IMR-90 (cell line): ENCODE data around the gene RABGGTA. TPM values are rescaled to one million over a fixed set of nuclear protein-coding genes. Genes with fewer than 3 reads are reported as not detected.

Experiments
- ATAC-seq: fragments of 200-7000 bp; cut with Tn5 transposase; 2 replicates; pipeline ENCODE4 v1.9.1; 2020; ENCODE audit warnings: low read depth, mild to moderate bottlenecking, moderate library complexity
- BruUV-seq: library from RNA; stranded (reverse); fragments of 400-500 nt; replicated peaks from 2 replicates; lab custom pipeline; 2021; lab: Mats Ljungman, UMichigan
- CTCF ChIA-PET: fragments of 300-600 bp; formaldehyde crosslinking; extraction: SDS; loops from one replicate; lab custom pipeline; 2021; ENCODE audit warnings: antibody characterized with exemption; lab: Yijun Ruan, JAX
- POLR2A ChIA-PET: fragments of 300-600 bp; sonication (Branson Sonifier 250); formaldehyde crosslinking; loops from one replicate; lab custom pipeline; 2022; ENCODE audit warnings: antibody characterized with exemption; ENCODE audit not compliant: unreplicated experiment; lab: Charles Lee
- DNase-seq: peaks from one replicate; pipeline ENCODE4 v3.0.0; 2013
- H2AFZ ChIP-seq: replicated peaks from 2 replicates; pipeline ENCODE3; 2013; ENCODE audit warnings: low read length, mild to moderate bottlenecking; ENCODE audit not compliant: poor library complexity
- H2AK5ac ChIP-seq: 2 replicates; pipeline ENCODE4 v1.6.1; 2013; ENCODE audit warnings: low read depth, low read length, inconsistent platforms
- H2AK9ac ChIP-seq: replicated peaks from 2 replicates; pipeline ENCODE3; 2013; ENCODE audit warnings: mild to moderate bottlenecking, low read depth, low read length, moderate library complexity; ENCODE audit not compliant: poor library complexity
- H2BK120ac ChIP-seq: 2 replicates; pipeline ENCODE4 v1.6.1; 2013; ENCODE audit warnings: low read depth, low read length, inconsistent platforms
- H2BK15ac ChIP-seq: 3 replicates; pipeline ENCODE4 v1.6.1; 2013; ENCODE audit warnings: low read depth, low read length, inconsistent platforms
- H2BK20ac ChIP-seq: 2 replicates; pipeline ENCODE4 v1.6.1; 2013; ENCODE audit warnings: low read depth, mild to moderate bottlenecking, inconsistent platforms, low read length, moderate library complexity
- H2BK5ac ChIP-seq: 2 replicates; pipeline ENCODE4 v1.6.1; 2013; ENCODE audit warnings: mild to moderate bottlenecking, low read depth, low read length, inconsistent platforms; ENCODE audit not compliant: poor library complexity, severe bottlenecking
- H3K14ac ChIP-seq: replicated peaks from 2 replicates; pipeline ENCODE4 v1.6.1; 2013; ENCODE audit warnings: low read depth, low read length, inconsistent platforms
- H3K18ac ChIP-seq: 2 replicates; pipeline ENCODE4 v1.6.1; 2013; ENCODE audit warnings: low read depth, low read length, control low read depth
- H3K23ac ChIP-seq: 2 replicates; pipeline ENCODE4 v1.6.1; 2013; ENCODE audit warnings: low read depth, low read length, inconsistent platforms
- H3K27ac ChIP-seq: 2 replicates; pipeline ENCODE4 v1.5.1; 2013; ENCODE audit warnings: mild to moderate bottlenecking, control low read depth, low read length; ENCODE audit not compliant: insufficient read depth
- H3K27me3 ChIP-seq: 2 replicates; pipeline ENCODE4 v1.6.1; 2013; ENCODE audit warnings: low read length; ENCODE audit not compliant: control insufficient read depth, insufficient read depth
- H3K36me3 ChIP-seq: 2 replicates; pipeline ENCODE4 v1.6.1; 2013; ENCODE audit warnings: low read length, mixed read lengths; ENCODE audit not compliant: control insufficient read depth, insufficient read depth
- H3K4ac ChIP-seq: 2 replicates; pipeline ENCODE4 v1.6.1; 2013; ENCODE audit warnings: low read depth, low read length, inconsistent platforms
- H3K4me1 ChIP-seq: 2 replicates; pipeline ENCODE4 v1.6.1; 2013; ENCODE audit warnings: low read length, mixed read lengths; ENCODE audit not compliant: control insufficient read depth, insufficient read depth
- H3K4me2 ChIP-seq: 2 replicates; pipeline ENCODE4 v1.6.1; 2013; ENCODE audit warnings: low read depth, mild to moderate bottlenecking, control low read depth, low read length, moderate library complexity
- H3K4me3 ChIP-seq: 2 replicates; pipeline ENCODE4 v1.5.1; 2013; ENCODE audit warnings: low read depth, mild to moderate bottlenecking, control low read depth, low read length, moderate library complexity; ENCODE audit not compliant: insufficient read depth
- H3K56ac ChIP-seq: 2 replicates; pipeline ENCODE4 v1.6.1; 2013; ENCODE audit warnings: low read length, inconsistent platforms; ENCODE audit not compliant: insufficient read depth; ENCODE audit errors: extremely low read depth
- H3K79me1 ChIP-seq, 2 experiments: 2 replicates each; pipeline ENCODE4 v1.6.1; 2013; ENCODE audit warnings: low read length in 2 of 2, inconsistent platforms in 1 of 2, low read depth in 1 of 2
- H3K9ac ChIP-seq: 2 replicates; pipeline ENCODE4 v1.6.1; 2013; ENCODE audit warnings: low read depth, low read length, control low read depth
- H3K9me1 ChIP-seq: 2 replicates; pipeline ENCODE4 v1.6.1; 2013; ENCODE audit warnings: low read length, inconsistent platforms; ENCODE audit not compliant: insufficient read depth
- H3K9me3 ChIP-seq: 2 replicates; pipeline ENCODE4 v1.6.1; 2013; ENCODE audit warnings: low read length; ENCODE audit not compliant: control insufficient read depth, insufficient read depth
- H4K20me1 ChIP-seq: 2 replicates; pipeline ENCODE4 v1.6.1; 2013; ENCODE audit warnings: low read length, inconsistent platforms; ENCODE audit not compliant: insufficient read depth
- H4K5ac ChIP-seq: 2 replicates; pipeline ENCODE4 v1.6.1; 2013; ENCODE audit warnings: mild to moderate bottlenecking, low read depth, low read length, control low read depth
- H4K8ac ChIP-seq, 2 experiments: 2 replicates each; pipeline ENCODE4 v1.6.1; 2013; ENCODE audit warnings: low read depth in 2 of 2, low read length in 2 of 2, control low read depth in 1 of 2, inconsistent platforms in 1 of 2
- H4K91ac ChIP-seq: 2 replicates; pipeline ENCODE4 v1.6.1; 2013; ENCODE audit warnings: low read depth, low read length, inconsistent platforms; ENCODE audit not compliant: insufficient read depth
- FOS ChIP-seq: fragments of 150-350 bp; IDR thresholded peaks from 2 replicates; pipeline ENCODE4 v1.6.1; 2016; ENCODE audit warnings: low read depth, low read length
- MAFK ChIP-seq: IDR thresholded peaks from 2 replicates; pipeline ENCODE4 v1.6.1; 2012; ENCODE audit warnings: low read depth, low read length, improper control_type of control experiment
- MAZ ChIP-seq: IDR thresholded peaks from 2 replicates; pipeline ENCODE4 v1.6.1; 2012; ENCODE audit warnings: low read depth, mild to moderate bottlenecking, low read length, improper control_type of control experiment, moderate library complexity, borderline replicate concordance
- WGBS, 2 experiments: methylation state at CpG; one replicate each; pipeline versions ENCODE4 v1.1.5 to v1.1.7; 2013; ENCODE audit warnings: missing lambda C conversion rate in 2 of 2; ENCODE audit not compliant: insufficient read length in 1 of 2; ENCODE audit errors: extremely low coverage in 2 of 2; 5-methylcytosine and 5-hydroxymethylcytosine counted together
- dilution Hi-C: fragments of 300-500 bp; cut with HindIII; formaldehyde crosslinking; loops from one replicate; pipeline ENCODE4 v1.14.3; 2018; ENCODE audit warnings: low sequenced_read_pairs; ENCODE audit not compliant: unreplicated experiment
- in situ Hi-C: fragments of 300-500 bp; cut with MboI; formaldehyde crosslinking; loops from 3 replicates; pipeline ENCODE4 v1.14.3; 2019; ENCODE audit warnings: low sequenced_read_pairs, inconsistent platforms, mixed read lengths
- intact Hi-C: fragments of 100-400 bp; cut with micrococcal nuclease; formaldehyde crosslinking; loops from 2 replicates; pipeline ENCODE4 v1.10.0; 2022
- polyA plus RNA-seq, 3 experiments: library from polyadenylated mRNA; depleted of rRNA; stranded (reverse); fragments of >200 nt; gene quantifications; 2 replicates each; pipeline ENCODE4 v1.2.3, GENCODE V29; 2012; ENCODE audit warnings: low replicate concordance in 1 of 3
- total RNA-seq: library from RNA; depleted of rRNA; stranded (reverse); fragments of >200 nt; gene quantifications from 2 replicates; pipeline ENCODE4 v1.2.3, GENCODE V29; 2012
- TF ChIP-seq, protein P1 (sequence below): conservative IDR thresholded peaks from 2 replicates; pipeline ENCODE4 v1.5.1; 2012; ENCODE audit warnings: mild to moderate bottlenecking, low read depth, low read length, improper control_type of control experiment

The RABGGTA gene
- total and polyA plus RNA-seq, 2 of the 4 experiments (the other 2 are of a cell fraction), result 25.6 to 55.6 TPM

DNA sequence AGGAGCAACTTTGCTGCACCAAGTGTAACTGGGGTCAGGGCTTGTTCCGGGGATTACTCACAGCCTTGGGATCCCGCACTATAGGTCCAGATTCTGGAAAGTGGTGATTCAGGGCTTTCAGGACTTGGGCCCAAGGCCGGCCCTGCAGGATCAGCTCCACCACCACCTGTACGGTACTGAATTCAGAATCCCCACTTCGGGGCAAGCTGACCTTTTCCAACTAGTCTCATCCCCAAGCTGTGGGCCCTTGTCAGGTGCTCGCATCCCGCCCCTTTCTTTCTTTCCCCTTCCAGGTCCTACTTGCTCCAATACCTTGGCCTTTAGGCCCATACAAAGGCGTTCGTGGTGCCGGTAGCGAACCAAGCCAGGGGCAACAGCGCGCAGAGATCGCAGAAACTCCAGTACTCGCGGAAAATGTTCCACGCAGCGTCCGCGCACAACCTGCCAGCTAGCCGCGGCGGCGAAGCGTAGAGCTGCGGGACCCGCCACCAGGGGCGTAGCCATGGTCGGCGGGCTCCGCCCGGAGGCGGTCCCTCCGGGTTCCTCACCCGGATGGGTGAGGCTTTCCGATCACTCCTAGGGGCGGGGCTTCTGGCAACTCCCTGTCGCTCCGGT is 29.5 kb downstream of the RABGGTA start:
- peak overlapping the region; percentile 88 for H2BK5ac ChIP-seq
- H2BK15ac ChIP-seq, result peak overlapping the region; percentile 50; the same call in 1 of the 3 replicates
- H2AK5ac ChIP-seq, result peak overlapping the region; percentile 45; the same call in 1 of the 2 replicates
- H3K27ac ChIP-seq, result peak overlapping the region; percentile 90
- H3K36me3 ChIP-seq, result peaks cover 34% of the 10 kb centered on the region
- H2AFZ ChIP-seq, result peak overlapping the region; percentile 99
- H4K20me1 ChIP-seq, result peaks cover 4% of the 10 kb centered on the region
- peak overlapping the region; percentile 81 for H3K9ac ChIP-seq
- H3K23ac ChIP-seq, result peak overlapping the region; percentile 85
- peak overlapping the region; percentile 87 for H2AK9ac ChIP-seq
- H4K5ac ChIP-seq, result peak overlapping the region; percentile 66
- H2BK120ac ChIP-seq, result peak overlapping the region; percentile 79
- in situ Hi-C loops, result loop anchor here (5.0 kb wide), 1 partner anchor 55 kb away; the partner anchor contains the start of genes DHRS1 and NOP9
- H3K9me1 ChIP-seq, result peaks cover 21% of the 10 kb centered on the region
- H3K27me3 ChIP-seq, result no peaks in the 10 kb centered on the region
- H3K4me3 ChIP-seq, result peak overlapping the region; percentile 82
- H3K79me1 ChIP-seq, result peaks cover 27 to 51% of the 10 kb centered on the region in 2 experiments
- no peak overlapping the region for H2BK20ac ChIP-seq
- H3K4me2 ChIP-seq, result peak overlapping the region; percentile 80
- peak overlapping the region; percentile 91 to 92 for H4K8ac ChIP-seq
- peak overlapping the region; percentile 88 for H3K4ac ChIP-seq
- TSS peak; percentile 47 for BruUV-seq
- no peaks in the 10 kb centered on the region for H3K9me3 ChIP-seq
- ChIA-PET POLR2A (interaction anchor here (0.6 to 1.3 kb wide), 4 partner anchors 8 to 55 kb away, joined by 3 to 7 read pairs (median 4); partner anchors contain the start of gene TM9SF1), CTCF (interaction anchor here (0.6 to 2.5 kb wide), 9 partner anchors 10 to 898 kb away, joined by 3 to 23 read pairs (median 6); partner anchors contain the start of genes CIDEB and RABGGTA)
- intact Hi-C loops, result loop anchor here (1.0 to 5.0 kb wide), 5 partner anchors 29 to 230 kb away; partner anchors contain the start of genes DHRS1, NOP9, RABGGTA and TM9SF1
- peaks cover 13% of the 10 kb centered on the region for H3K4me1 ChIP-seq
- H4K91ac ChIP-seq, result peak overlapping the region; percentile 96
- peak; percentile 89 for DNase-seq
- peak overlapping the region; percentile 89 for H3K56ac ChIP-seq
- dilution Hi-C loops, result no loop called here
- TF ChIP-seq FOS (no peak), MAZ (no peak), MAFK (0 out of 2 replicates have a peak, but pooled peaks have one; percentile 29)
- TF ChIP-seq, protein P1, sequence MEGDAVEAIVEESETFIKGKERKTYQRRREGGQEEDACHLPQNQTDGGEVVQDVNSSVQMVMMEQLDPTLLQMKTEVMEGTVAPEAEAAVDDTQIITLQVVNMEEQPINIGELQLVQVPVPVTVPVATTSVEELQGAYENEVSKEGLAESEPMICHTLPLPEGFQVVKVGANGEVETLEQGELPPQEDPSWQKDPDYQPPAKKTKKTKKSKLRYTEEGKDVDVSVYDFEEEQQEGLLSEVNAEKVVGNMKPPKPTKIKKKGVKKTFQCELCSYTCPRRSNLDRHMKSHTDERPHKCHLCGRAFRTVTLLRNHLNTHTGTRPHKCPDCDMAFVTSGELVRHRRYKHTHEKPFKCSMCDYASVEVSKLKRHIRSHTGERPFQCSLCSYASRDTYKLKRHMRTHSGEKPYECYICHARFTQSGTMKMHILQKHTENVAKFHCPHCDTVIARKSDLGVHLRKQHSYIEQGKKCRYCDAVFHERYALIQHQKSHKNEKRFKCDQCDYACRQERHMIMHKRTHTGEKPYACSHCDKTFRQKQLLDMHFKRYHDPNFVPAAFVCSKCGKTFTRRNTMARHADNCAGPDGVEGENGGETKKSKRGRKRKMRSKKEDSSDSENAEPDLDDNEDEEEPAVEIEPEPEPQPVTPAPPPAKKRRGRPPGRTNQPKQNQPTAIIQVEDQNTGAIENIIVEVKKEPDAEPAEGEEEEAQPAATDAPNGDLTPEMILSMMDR, result peak; percentile 45
- 1% methylated on average over 12 of the region's 39 CpGs; no CpG with 5 or more reads in 1 of the 2 experiments for WGBS, 2 experiments
- peak overlapping the region; percentile 95 for H3K14ac ChIP-seq
- peak; percentile 93 for ATAC-seq
- H3K18ac ChIP-seq, result peak overlapping the region; percentile 8; the same call in 1 of the 2 replicates
